Activated CD8-positive, alpha-beta memory T cell treated with anti-CD3 and anti-CD28 coated beads, Interleukin-2, amount 10 ng/mL, durations not matched to agents 7 days and 5 days (primary cell): ENCODE results near the gene LRRC7. TPM values are rescaled to one million over a fixed set of nuclear protein-coding genes. Genes with fewer than 3 reads are reported as not detected.
"Not testable (repeated sequence)": the region's sequence is repeated elsewhere in the genome, so short reads cannot be mapped to it uniquely, and the experiment has no call there.

Source experiments
- ATAC-seq: fragments of 150-1000 bp; cut with Tn5 transposase; one replicate; pipeline ENCODE4 v1.10.0; 2021; ENCODE audit warnings: moderate library complexity
- CTCF ChIA-PET: fragments of 350-600 bp; sonication (Branson Sonifier 250); formaldehyde crosslinking; loops from one replicate; lab custom pipeline; 2021; ENCODE audit warnings: antibody characterized with exemption; lab: Charles Lee
- DNase-seq: peaks from one replicate; pipeline ENCODE4 v3.0.0-alpha.2; 2020
- H3K27ac Mint-ChIP-seq: one replicate; pipeline ENCODE4 v1.8.0; 2021; ENCODE audit warnings: mild to moderate bottlenecking, mixed read lengths
- H3K27me3 Mint-ChIP-seq: one replicate; pipeline ENCODE4 v1.8.0; 2021; ENCODE audit warnings: mixed read lengths
- H3K36me3 Mint-ChIP-seq: one replicate; pipeline ENCODE4 v1.8.0; 2021; ENCODE audit warnings: mild to moderate bottlenecking, mixed read lengths
- H3K4me1 Mint-ChIP-seq: one replicate; pipeline ENCODE4 v1.8.0; 2021; ENCODE audit warnings: mixed read lengths
- H3K4me3 Mint-ChIP-seq: one replicate; pipeline ENCODE4 v1.8.0; 2021; ENCODE audit warnings: mild to moderate bottlenecking, moderate library complexity, mixed read lengths
- H3K9me3 Mint-ChIP-seq: one replicate; pipeline ENCODE4 v1.8.0; 2022; ENCODE audit warnings: low read depth, mixed read lengths
- total RNA-seq, 2 experiments: library from RNA; stranded (reverse); gene quantifications; one replicate each; pipeline ENCODE4 v1.2.3, GENCODE V29; 2021

The LRRC7 gene
- total RNA-seq, 2 experiments from 2014 or later, result not detected

- DNase-seq (no peak), ATAC-seq (no peak)
- Mint-ChIP-seq H3K4me1 (no peaks in the 10 kb centered on the region), H3K27me3 (no peaks in the 10 kb centered on the region), H3K4me3 (no peak overlapping the region), H3K36me3 (no peaks in the 10 kb centered on the region), H3K9me3 (no peaks in the 10 kb centered on the region), H3K27ac (no peak overlapping the region)
- CTCF ChIA-PET, result no interaction called here
Measured at GRCh38 chr1:69914976-69915765, 347.4 kb downstream of the LRRC7 start.

DNA sequence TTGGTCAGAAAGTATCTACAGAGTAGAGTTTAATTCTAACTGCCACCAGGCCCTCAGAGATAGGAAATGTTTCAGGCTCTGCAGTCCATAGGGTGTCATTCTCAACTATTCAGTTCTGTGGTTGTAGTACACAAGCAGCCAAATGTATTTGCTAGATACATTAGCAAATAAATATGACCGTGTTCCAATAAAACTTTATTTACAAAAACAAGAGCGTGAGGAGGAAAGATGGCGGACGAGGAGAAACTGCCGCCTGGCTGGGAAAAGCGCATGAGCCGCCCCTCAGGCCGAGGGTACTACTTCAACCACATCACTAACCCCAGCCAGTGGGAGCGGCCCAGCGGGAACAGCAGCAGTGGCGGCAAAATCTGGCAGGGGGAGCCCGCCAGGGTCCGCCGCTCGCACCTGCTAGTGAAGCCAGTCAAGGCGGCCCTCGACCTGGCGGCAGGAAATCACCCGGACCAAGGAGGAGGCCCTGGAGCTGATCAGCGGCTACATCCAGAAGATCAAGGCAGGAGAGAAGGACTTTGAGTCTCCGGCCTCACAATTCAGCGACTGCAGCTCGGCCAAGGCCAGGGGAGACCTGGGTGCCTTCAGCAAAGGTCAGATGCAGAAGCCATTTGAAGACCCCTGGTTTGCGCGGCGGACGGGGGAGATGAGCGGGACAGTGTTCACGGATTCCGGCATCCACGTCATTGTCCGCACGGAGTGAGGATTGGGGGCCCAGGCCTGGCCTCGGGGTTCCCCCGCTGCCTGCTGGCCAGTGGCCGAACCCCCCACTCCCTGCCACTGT, 351.6 kb downstream of the LRRC7 start:
- ATAC-seq, result no peak
- peaks cover 3% of the 10 kb centered on the region for H3K9me3 Mint-ChIP-seq
- H3K4me1 Mint-ChIP-seq, result no peaks in the 10 kb centered on the region
- CTCF ChIA-PET, result interaction anchor here (0.6 kb wide), 1 partner anchor 1662 kb away, joined by 3 read pairs; no protein-coding TSS in a partner anchor
- no peak for DNase-seq
- H3K27ac Mint-ChIP-seq, result no peak overlapping the region
- no peaks in the 10 kb centered on the region for H3K36me3 Mint-ChIP-seq
- H3K4me3 Mint-ChIP-seq, result no peak overlapping the region
- no peaks in the 10 kb centered on the region for H3K27me3 Mint-ChIP-seq

DNA sequence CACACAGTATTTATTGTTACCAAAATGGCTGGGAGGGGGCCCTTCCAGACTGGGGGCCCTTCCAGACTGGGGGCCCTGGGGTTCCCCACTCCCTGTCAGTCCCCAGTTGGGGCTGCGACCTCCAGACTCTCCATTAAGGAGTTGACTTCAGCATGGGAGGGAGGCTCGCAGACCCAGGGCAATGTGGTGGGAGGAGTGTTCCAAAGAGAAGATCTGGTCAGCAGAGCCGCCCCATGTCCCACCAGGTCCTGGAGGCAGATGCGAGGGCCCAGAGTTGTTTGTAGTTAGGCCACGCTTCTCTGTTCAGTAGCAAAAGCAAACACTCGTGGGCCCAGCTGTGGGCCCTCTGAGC, 352.2 kb downstream of the LRRC7 start:
- H3K9me3 Mint-ChIP-seq, result peaks cover 3% of the 10 kb centered on the region
- H3K4me1 Mint-ChIP-seq, result no peaks in the 10 kb centered on the region
- CTCF ChIA-PET, result no interaction called here
- H3K4me3 Mint-ChIP-seq, result no peak overlapping the region
- no peaks in the 10 kb centered on the region for H3K36me3 Mint-ChIP-seq
- ATAC-seq, result no peak
- H3K27ac Mint-ChIP-seq, result no peak overlapping the region
- DNase-seq, result no peak
- H3K27me3 Mint-ChIP-seq, result no peaks in the 10 kb centered on the region

GRCh38 chr1:69920426-69920825, 352.7 kb downstream of the LRRC7 start:
- no peaks in the 10 kb centered on the region for H3K4me1 Mint-ChIP-seq
- no peaks in the 10 kb centered on the region for H3K27me3 Mint-ChIP-seq
- no peaks in the 10 kb centered on the region for H3K36me3 Mint-ChIP-seq

GRCh38 chr1:69921486-69921885, 353.8 kb downstream of the LRRC7 start:
- no peak overlapping the region for H3K4me3 Mint-ChIP-seq
- H3K4me1 Mint-ChIP-seq, result no peaks in the 10 kb centered on the region
- no peaks in the 10 kb centered on the region for H3K36me3 Mint-ChIP-seq
- H3K27me3 Mint-ChIP-seq, result no peaks in the 10 kb centered on the region
- DNase-seq, result no peak
- peaks cover 3% of the 10 kb centered on the region for H3K9me3 Mint-ChIP-seq
- ATAC-seq, result no peak
- CTCF ChIA-PET, result no interaction called here
- H3K27ac Mint-ChIP-seq, result no peak overlapping the region

More at GRCh38 chr1:69920426-69920825, 352.7 kb downstream of the LRRC7 start:
- H3K4me3 Mint-ChIP-seq, result no peak overlapping the region
- no peak overlapping the region for H3K27ac Mint-ChIP-seq
- peaks cover 3% of the 10 kb centered on the region for H3K9me3 Mint-ChIP-seq
- CTCF ChIA-PET, result no interaction called here
- no peak for ATAC-seq
- DNase-seq, result no peak

DNA sequence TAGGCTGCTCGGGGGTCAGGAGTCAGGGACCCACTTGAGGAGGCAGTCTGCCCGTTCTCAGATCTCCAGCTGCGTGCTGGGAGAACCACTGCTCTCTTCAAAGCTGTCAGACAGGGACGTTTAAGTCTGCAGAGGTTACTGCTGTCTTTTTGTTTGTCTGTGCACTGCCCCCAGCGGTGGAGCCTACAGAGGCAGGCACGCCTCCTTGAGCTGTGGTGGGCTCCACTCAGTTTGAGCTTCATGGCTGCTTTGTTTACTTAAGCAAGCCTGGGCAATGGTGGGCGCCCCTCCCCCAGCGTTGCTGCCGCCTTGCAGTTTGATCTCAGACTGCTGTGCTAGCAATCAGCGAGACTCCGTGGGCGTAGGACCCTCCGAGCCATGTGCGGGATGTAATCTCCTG, 360.5 kb downstream of the LRRC7 start:
- CTCF ChIA-PET, DNase-seq, H3K27me3 Mint-ChIP-seq, H3K4me1 Mint-ChIP-seq, H3K27ac Mint-ChIP-seq, ATAC-seq, H3K36me3 Mint-ChIP-seq, H3K9me3 Mint-ChIP-seq, H3K4me3 Mint-ChIP-seq: not testable (repeated sequence)

DNA sequence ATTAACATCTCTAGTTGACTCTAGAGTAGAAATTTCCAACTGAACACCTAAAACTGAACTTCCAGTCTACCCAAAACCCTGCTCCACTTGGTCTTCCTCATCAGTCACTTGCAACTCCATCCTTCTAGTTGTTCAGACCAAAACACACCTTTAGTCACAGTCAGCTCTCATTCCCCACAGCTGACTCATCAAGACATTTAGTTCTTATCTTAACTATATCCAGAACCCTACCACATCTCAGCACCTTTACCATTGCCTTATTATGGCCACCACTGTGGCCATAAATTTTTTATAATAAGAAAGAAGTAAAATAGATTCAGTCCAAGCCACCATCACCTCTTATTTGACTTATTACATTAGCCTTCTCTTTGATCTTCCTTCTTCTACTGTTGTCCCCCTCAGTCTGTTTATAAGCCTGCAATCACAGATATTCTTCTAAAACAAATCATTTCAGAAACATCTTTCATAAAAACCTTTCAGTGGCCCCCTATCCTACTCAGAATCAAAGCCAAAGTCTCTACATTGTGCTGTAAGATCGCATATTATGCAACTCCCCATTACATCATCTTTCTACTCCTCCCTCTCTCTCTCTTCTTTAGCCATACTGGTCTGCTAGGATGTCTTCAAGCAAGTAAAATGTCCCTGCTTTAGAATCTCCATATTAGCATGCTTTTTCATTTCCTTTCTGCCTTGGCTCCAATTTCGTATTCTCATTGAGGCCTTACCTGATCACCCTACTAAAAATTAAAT, 361.8 kb downstream of the LRRC7 start:
- DNase-seq (no peak), ATAC-seq (no peak)
- Mint-ChIP-seq H3K27me3 (no peaks in the 10 kb centered on the region), H3K27ac (no peak overlapping the region), H3K4me3 (no peak overlapping the region), H3K4me1 (no peaks in the 10 kb centered on the region), H3K9me3 (peaks cover 5% of the 10 kb centered on the region), H3K36me3 (peaks cover 1% of the 10 kb centered on the region)
- CTCF ChIA-PET, result no interaction called here

DNA sequence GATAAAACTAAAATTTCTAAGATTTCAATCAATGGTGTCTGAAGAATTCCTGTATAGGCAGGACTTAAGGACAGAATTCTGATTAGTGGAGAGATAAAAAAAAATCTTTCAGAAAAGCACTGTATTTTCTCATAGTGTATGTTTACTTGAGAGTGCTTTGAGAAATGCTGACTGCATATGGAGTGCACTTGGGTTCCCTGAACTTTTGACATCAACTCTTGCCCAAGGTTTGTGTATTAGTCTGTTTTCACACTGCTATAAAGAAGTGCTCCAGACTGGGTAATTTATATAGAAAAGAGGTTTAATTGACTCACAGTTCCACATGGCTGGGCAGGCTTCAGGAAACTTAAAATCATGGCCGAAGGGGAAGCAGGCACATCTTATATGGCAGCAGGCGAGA, 362.7 kb downstream of the LRRC7 start:
- H3K4me3 Mint-ChIP-seq, result no peak overlapping the region
- H3K27me3 Mint-ChIP-seq, result no peaks in the 10 kb centered on the region
- no peaks in the 10 kb centered on the region for H3K4me1 Mint-ChIP-seq
- H3K36me3 Mint-ChIP-seq, result peaks cover 1% of the 10 kb centered on the region
- peaks cover 5% of the 10 kb centered on the region for H3K9me3 Mint-ChIP-seq
- CTCF ChIA-PET, result no interaction called here
- DNase-seq (no peak), ATAC-seq (no peak)
- no peak overlapping the region for H3K27ac Mint-ChIP-seq

DNA sequence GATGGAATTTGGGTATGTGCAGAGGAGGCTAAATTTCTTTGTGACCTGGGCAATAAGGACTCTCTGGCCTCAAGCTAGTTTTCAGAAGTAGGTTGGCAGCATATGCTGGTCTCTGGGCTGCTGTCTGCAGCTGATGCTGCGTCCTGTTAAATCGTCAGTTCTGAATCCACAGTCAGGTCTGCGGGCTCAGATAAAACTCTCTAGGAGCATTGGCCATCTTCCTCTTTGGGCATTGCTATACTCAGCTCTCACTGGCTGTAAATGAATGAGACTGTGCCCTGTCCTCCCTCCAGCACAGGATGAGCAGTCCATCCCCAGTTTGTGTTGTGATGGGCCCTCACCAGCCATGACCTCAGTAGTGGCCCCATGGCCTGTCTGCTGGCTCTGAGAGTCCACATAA, 365.0 kb downstream of the LRRC7 start:
- no peak for ATAC-seq
- H3K27me3 Mint-ChIP-seq, result no peaks in the 10 kb centered on the region

GRCh38 chr1:69940231-69940630, 372.5 kb downstream of the LRRC7 start:
- Mint-ChIP-seq H3K9me3 (peaks cover 7% of the 10 kb centered on the region), H3K4me3 (no peak overlapping the region), H3K36me3 (no peaks in the 10 kb centered on the region), H3K27ac (no peak overlapping the region), H3K27me3 (no peaks in the 10 kb centered on the region), H3K4me1 (no peaks in the 10 kb centered on the region)
- CTCF ChIA-PET, result no interaction called here
- ATAC-seq, result no peak
- DNase-seq, result no peak

More for the DNA sequence above, 365.0 kb downstream of the LRRC7 start:
- H3K27ac Mint-ChIP-seq, result no peak overlapping the region
- DNase-seq, result no peak
- no peak overlapping the region for H3K4me3 Mint-ChIP-seq
- CTCF ChIA-PET, result no interaction called here
- H3K4me1 Mint-ChIP-seq, result no peaks in the 10 kb centered on the region
- H3K36me3 Mint-ChIP-seq, result peaks cover 1% of the 10 kb centered on the region
- peaks cover 5% of the 10 kb centered on the region for H3K9me3 Mint-ChIP-seq

- H3K36me3 Mint-ChIP-seq, result no peaks in the 10 kb centered on the region
- no peaks in the 10 kb centered on the region for H3K4me1 Mint-ChIP-seq
- H3K9me3 Mint-ChIP-seq, result peaks cover 7% of the 10 kb centered on the region
- ATAC-seq (no peak), DNase-seq (no peak)
- H3K27ac Mint-ChIP-seq, result no peak overlapping the region
- no peaks in the 10 kb centered on the region for H3K27me3 Mint-ChIP-seq
- CTCF ChIA-PET, result no interaction called here
- H3K4me3 Mint-ChIP-seq, result no peak overlapping the region
Measured at GRCh38 chr1:69940816-69941215, 373.1 kb downstream of the LRRC7 start.

DNA sequence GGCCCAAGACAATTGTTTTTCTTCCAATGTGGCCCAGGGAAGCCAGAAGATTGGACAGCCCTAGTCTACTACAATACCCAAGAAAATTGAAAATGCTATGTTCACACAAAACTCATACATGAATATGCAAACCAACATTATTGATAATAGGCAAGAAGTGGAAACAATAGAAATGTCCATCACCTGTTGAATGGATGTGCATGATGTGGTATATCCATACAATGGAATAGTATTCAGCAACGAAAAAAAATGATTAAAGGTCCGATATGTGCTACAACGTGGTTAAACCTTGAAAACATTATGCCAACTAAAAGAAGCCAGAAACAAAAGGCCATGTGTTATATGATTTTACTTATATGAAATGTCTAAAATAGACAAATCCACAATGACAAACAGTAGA, 375.3 kb downstream of the LRRC7 start:
- CTCF ChIA-PET, result no interaction called here
- H3K36me3 Mint-ChIP-seq, result no peaks in the 10 kb centered on the region
- H3K27me3 Mint-ChIP-seq, result no peaks in the 10 kb centered on the region
- no peak overlapping the region for H3K4me3 Mint-ChIP-seq
- peaks cover 7% of the 10 kb centered on the region for H3K9me3 Mint-ChIP-seq
- no peaks in the 10 kb centered on the region for H3K4me1 Mint-ChIP-seq
- no peak overlapping the region for H3K27ac Mint-ChIP-seq
- no peak for ATAC-seq
- no peak for DNase-seq

GRCh38 chr1:69946935-69947334, 379.2 kb downstream of the LRRC7 start:
- H3K4me3 Mint-ChIP-seq, result no peak overlapping the region
- H3K9me3 Mint-ChIP-seq, result peaks cover 3% of the 10 kb centered on the region
- DNase-seq, result no peak
- H3K4me1 Mint-ChIP-seq, result no peaks in the 10 kb centered on the region
- ATAC-seq, result no peak
- CTCF ChIA-PET, result no interaction called here
- H3K36me3 Mint-ChIP-seq, result no peaks in the 10 kb centered on the region
- no peaks in the 10 kb centered on the region for H3K27me3 Mint-ChIP-seq
- H3K27ac Mint-ChIP-seq, result no peak overlapping the region
